Measurements from ENCODE around the gene MMD. TPM values are rescaled to one million over a fixed set of nuclear protein-coding genes. Genes with fewer than 3 reads are reported as not detected.
A peak's percentile ranks its signal among the peaks of the same experiment; 100 is the strongest.

MMD gene
- total and polyA plus RNA-seq, 4 donors: 37.4 to 122 (median 107) TPM

GRCh38 chr17:55384643-55385232, 36.9 kb downstream of the MMD start:
- Histone ChIP-seq H3K4me3 (ENCODE audit: low read depth, low read length) (no peak overlapping the region), H3K27me3 (ENCODE audit: control insufficient read depth, insufficient read depth, low read length) (no peaks in the 10 kb centered on the region), H3K27ac (ENCODE audit: low read depth, low read length) (no peak overlapping the region), H3K4me1 (ENCODE audit: control insufficient read depth, insufficient read depth, low read length) (no peaks in the 10 kb centered on the region), H3K36me3 (ENCODE audit: control insufficient read depth, insufficient read depth, low read length) (no peaks in the 10 kb centered on the region), H3K9me3 (ENCODE audit: control insufficient read depth, insufficient read depth, low read length) (no peaks in the 10 kb centered on the region)
- no peak for DNase-seq (ENCODE audit: low read depth in 4 of 6, low spot score in 6 of 6)
- 85% methylated on average over 9 of the region's 10 CpGs for WGBS (ENCODE audit: insufficient coverage)

GRCh38 chr17:55383771-55384642, 37.6 kb downstream of the MMD start:
- H3K27ac ChIP-seq (ENCODE audit: low read depth, low read length): no peak overlapping the region
- H3K27me3 ChIP-seq (ENCODE audit: control insufficient read depth, insufficient read depth, low read length): no peaks in the 10 kb centered on the region
- no peaks in the 10 kb centered on the region for H3K9me3 ChIP-seq (ENCODE audit: control insufficient read depth, insufficient read depth, low read length)
- no peaks in the 10 kb centered on the region for H3K4me1 ChIP-seq (ENCODE audit: control insufficient read depth, insufficient read depth, low read length)
- H3K4me3 ChIP-seq (ENCODE audit: low read depth, low read length): no peak overlapping the region
- H3K36me3 ChIP-seq (ENCODE audit: control insufficient read depth, insufficient read depth, low read length): no peaks in the 10 kb centered on the region
- 100% methylated on average over 2 of the region's 7 CpGs for WGBS (ENCODE audit: insufficient coverage)
- no peak for DNase-seq (ENCODE audit: low read depth in 4 of 6, low spot score in 6 of 6)

GRCh38 chr17:55381017-55381770, 40.4 kb downstream of the MMD start:
- Histone ChIP-seq H3K27ac (ENCODE audit: low read depth, low read length) (no peak overlapping the region), H3K36me3 (ENCODE audit: control insufficient read depth, insufficient read depth, low read length) (no peaks in the 10 kb centered on the region), H3K4me3 (ENCODE audit: low read depth, low read length) (no peak overlapping the region), H3K27me3 (ENCODE audit: control insufficient read depth, insufficient read depth, low read length) (no peaks in the 10 kb centered on the region), H3K9me3 (ENCODE audit: control insufficient read depth, insufficient read depth, low read length) (no peaks in the 10 kb centered on the region), H3K4me1 (ENCODE audit: control insufficient read depth, insufficient read depth, low read length) (no peaks in the 10 kb centered on the region)
- no peak for DNase-seq (ENCODE audit: low read depth in 4 of 6, low spot score in 6 of 6)
- WGBS (ENCODE audit: insufficient coverage): 95% methylated on average over 8 of the region's 8 CpGs

- Histone ChIP-seq H3K36me3 (ENCODE audit: control insufficient read depth, insufficient read depth, low read length) (no peaks in the 10 kb centered on the region), H3K27ac (ENCODE audit: low read depth, low read length) (no peak overlapping the region), H3K9me3 (ENCODE audit: control insufficient read depth, insufficient read depth, low read length) (no peaks in the 10 kb centered on the region), H3K4me3 (ENCODE audit: low read depth, low read length) (no peak overlapping the region), H3K4me1 (ENCODE audit: control insufficient read depth, insufficient read depth, low read length) (no peaks in the 10 kb centered on the region), H3K27me3 (ENCODE audit: control insufficient read depth, insufficient read depth, low read length) (no peaks in the 10 kb centered on the region)
- WGBS (ENCODE audit: insufficient coverage): 100% methylated on average over 1 of the region's 6 CpGs
- no peak for DNase-seq (ENCODE audit: low read depth in 4 of 6, low spot score in 6 of 6)
Observed at GRCh38 chr17:55377671-55378275, 43.9 kb downstream of the MMD start.

- DNase-seq (ENCODE audit: low read depth in 4 of 6, low spot score in 6 of 6): no peak
- no peak overlapping the region for H3K4me3 ChIP-seq (ENCODE audit: low read depth, low read length)
- 82% methylated on average over 3 of the region's 3 CpGs for WGBS (ENCODE audit: insufficient coverage)
- no peaks in the 10 kb centered on the region for H3K27me3 ChIP-seq (ENCODE audit: control insufficient read depth, insufficient read depth, low read length)
- no peaks in the 10 kb centered on the region for H3K4me1 ChIP-seq (ENCODE audit: control insufficient read depth, insufficient read depth, low read length)
- H3K36me3 ChIP-seq (ENCODE audit: control insufficient read depth, insufficient read depth, low read length): no peaks in the 10 kb centered on the region
- no peak overlapping the region for H3K27ac ChIP-seq (ENCODE audit: low read depth, low read length)
- no peaks in the 10 kb centered on the region for H3K9me3 ChIP-seq (ENCODE audit: control insufficient read depth, insufficient read depth, low read length)
Observed at GRCh38 chr17:55368706-55369105, 52.9 kb downstream of the MMD start.

- no peak overlapping the region for H3K4me3 ChIP-seq (ENCODE audit: low read depth, low read length)
- H3K27ac ChIP-seq (ENCODE audit: low read depth, low read length): no peak overlapping the region
- 30% methylated on average over 1 of the region's 1 CpG for WGBS (ENCODE audit: insufficient coverage)
Observed at GRCh38 chr17:55366020-55366481, 55.6 kb downstream of the MMD start.

GRCh38 chr17:55363033-55363432, 58.6 kb downstream of the MMD start:
- DNase-seq (ENCODE audit: low read depth in 4 of 6, low spot score in 6 of 6): no peak
- Histone ChIP-seq H3K9me3 (ENCODE audit: control insufficient read depth, insufficient read depth, low read length) (peaks cover 5% of the 10 kb centered on the region), H3K4me3 (ENCODE audit: low read depth, low read length) (no peak overlapping the region), H3K27ac (ENCODE audit: low read depth, low read length) (no peak overlapping the region), H3K36me3 (ENCODE audit: control insufficient read depth, insufficient read depth, low read length) (no peaks in the 10 kb centered on the region), H3K4me1 (ENCODE audit: control insufficient read depth, insufficient read depth, low read length) (no peaks in the 10 kb centered on the region), H3K27me3 (ENCODE audit: control insufficient read depth, insufficient read depth, low read length) (no peaks in the 10 kb centered on the region)
- no CpG with 5 or more reads among the region's 1 CpG for WGBS (ENCODE audit: insufficient coverage)

More at GRCh38 chr17:55366020-55366481, 55.6 kb downstream of the MMD start:
- DNase-seq (ENCODE audit: low read depth in 4 of 6, low spot score in 6 of 6): peak in 1 of 6 donors; percentile 47
- H3K36me3 ChIP-seq (ENCODE audit: control insufficient read depth, insufficient read depth, low read length): no peaks in the 10 kb centered on the region
- H3K9me3 ChIP-seq (ENCODE audit: control insufficient read depth, insufficient read depth, low read length): peaks cover 4% of the 10 kb centered on the region
- H3K27me3 ChIP-seq (ENCODE audit: control insufficient read depth, insufficient read depth, low read length): no peaks in the 10 kb centered on the region
- H3K4me1 ChIP-seq (ENCODE audit: control insufficient read depth, insufficient read depth, low read length): no peaks in the 10 kb centered on the region

- no peak for DNase-seq (ENCODE audit: low read depth in 4 of 6, low spot score in 6 of 6)
- Histone ChIP-seq H3K36me3 (ENCODE audit: control insufficient read depth, insufficient read depth, low read length) (no peaks in the 10 kb centered on the region), H3K4me1 (ENCODE audit: control insufficient read depth, insufficient read depth, low read length) (no peaks in the 10 kb centered on the region), H3K27me3 (ENCODE audit: control insufficient read depth, insufficient read depth, low read length) (no peaks in the 10 kb centered on the region), H3K9me3 (ENCODE audit: control insufficient read depth, insufficient read depth, low read length) (peaks cover 5% of the 10 kb centered on the region), H3K27ac (ENCODE audit: low read depth, low read length) (no peak overlapping the region), H3K4me3 (ENCODE audit: low read depth, low read length) (no peak overlapping the region)
Observed at GRCh38 chr17:55360971-55361370, 60.7 kb downstream of the MMD start.
